Measurements from ENCODE around the gene EVL.

GRCh38 chr14:100149851-100150611, 84.8 kb downstream of the EVL start:
- TF ChIP-seq CTCF (IDR thresholded peaks at IDR 0.05; ENCODE audit: control extremely low read depth in 1 of 3, insufficient read depth in 1 of 3, low read depth in 1 of 3, low read length in 3 of 3) (no peak), EP300 (IDR thresholded peaks at IDR 0.05; ENCODE audit: borderline replicate concordance in 1 of 2, low read depth in 2 of 2, low read length in 2 of 2) (no peak), GTF2F1 (IDR thresholded peaks at IDR 0.05; ENCODE audit: borderline replicate concordance, low read depth, low read length) (no peak), JUN (IDR thresholded peaks at IDR 0.05; ENCODE audit: low read depth, low read length) (no peak), SUZ12 (IDR thresholded peaks at IDR 0.05; ENCODE audit: low read length) (no peak), PHF8 (conservative IDR thresholded peaks at IDR 0.05; ENCODE audit: low read depth, low read length) (no peak), USF2 (IDR thresholded peaks at IDR 0.05; ENCODE audit: low read length) (no peak), TAF1 (IDR thresholded peaks at IDR 0.05; ENCODE audit: low read depth, low read length) (no peak), EZH2 (IDR thresholded peaks at IDR 0.05; ENCODE audit: low read depth, low read length, severe bottlenecking) (no peak), MAX (IDR thresholded peaks at IDR 0.05) (no peak), ATF3 (IDR thresholded peaks at IDR 0.05; ENCODE audit: insufficient read depth, low read depth, low read length) (no peak)

Data from H1 (cell line).